Ecto neural progenitor cell (in vitro differentiated cells): ENCODE results near the gene CA6.
"Not testable (repeated sequence)": the region's sequence is repeated elsewhere in the genome, so short reads cannot be mapped to it uniquely, and the experiment has no call there.

ENCODE experiments used
- DNase-seq: peaks from one replicate; pipeline ENCODE4 v3.0.0-alpha.2; 2018; ENCODE audit warnings: low spot score

Gene CA6

DNA sequence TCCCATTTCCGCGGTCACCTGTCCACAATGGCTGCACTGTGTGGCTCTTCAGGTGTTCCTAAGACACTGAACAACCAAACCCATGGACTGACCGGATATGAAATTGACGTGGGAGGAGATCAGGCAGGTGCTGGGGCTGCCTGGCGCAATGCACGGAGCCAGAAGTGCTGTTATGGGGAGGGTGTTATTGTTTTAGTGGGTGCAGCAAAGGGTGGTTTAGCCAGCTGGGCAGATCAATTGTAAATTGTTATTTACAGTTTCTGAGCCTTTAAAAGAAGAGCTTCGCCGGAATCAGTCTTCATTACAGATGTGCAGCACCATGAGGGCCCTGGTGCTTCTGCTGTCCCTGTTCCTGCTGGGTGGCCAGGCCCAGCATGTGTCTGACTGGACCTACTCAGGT is at the start of gene CA6:
CA6 (plus strand) TSS at position 301 of the 400 bp plus-strand sequence; CDS start at position 320, 19 bp downstream.
- DNase-seq = no peak

- not testable (repeated sequence) for DNase-seq
Measured at GRCh38 chr1:8896775-8897174, 48.9 kb upstream of the CA6 start.

- DNase-seq = not testable (repeated sequence)
Measured at GRCh38 chr1:8897505-8897904, 48.2 kb upstream of the CA6 start.

DNA sequence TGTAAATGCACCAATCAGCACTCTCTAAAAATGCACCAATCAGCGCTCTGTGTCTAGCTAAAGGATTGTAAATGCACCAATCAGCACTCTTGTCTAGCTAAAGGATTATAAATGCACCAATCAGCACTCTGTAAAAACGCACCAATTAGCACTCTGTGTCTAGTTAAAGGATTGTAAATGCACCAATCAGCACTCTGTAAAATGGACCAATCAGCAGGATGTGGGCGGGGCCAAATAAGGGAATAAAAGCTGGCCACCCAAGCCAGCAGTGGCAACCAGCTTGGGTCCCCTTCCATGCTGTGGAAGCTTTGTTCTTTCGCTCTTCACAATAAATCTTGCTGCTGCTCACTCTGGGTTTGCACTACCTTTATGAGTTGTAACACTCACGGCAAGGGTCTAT is 47.2 kb upstream of the CA6 start:
- DNase-seq = not testable (repeated sequence)

- no peak for DNase-seq
Measured at GRCh38 chr1:8899046-8899445, 46.6 kb upstream of the CA6 start.

DNA sequence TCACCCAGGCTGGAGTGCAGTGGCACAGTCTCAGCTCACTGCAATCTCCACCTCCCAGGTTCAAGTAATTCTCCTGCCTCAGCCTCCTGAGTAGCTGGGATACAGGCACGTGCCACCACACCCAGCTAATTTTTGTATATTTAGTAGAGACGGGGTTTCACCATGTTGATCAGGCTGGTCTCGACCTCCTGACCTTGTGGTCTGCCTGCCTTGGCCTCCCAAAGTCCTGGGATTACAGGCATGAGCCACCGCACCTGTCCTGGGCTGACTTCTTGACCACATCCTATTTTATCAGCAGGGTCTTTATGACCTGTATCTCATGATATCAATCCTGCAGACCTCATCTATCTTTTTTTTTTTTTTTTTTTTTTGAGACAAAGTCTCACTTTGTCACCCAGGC is 45.0 kb upstream of the CA6 start:
- not testable (repeated sequence) for DNase-seq

GRCh38 chr1:8902765-8903164 is 42.9 kb upstream of the CA6 start:
- no peak for DNase-seq

DNA sequence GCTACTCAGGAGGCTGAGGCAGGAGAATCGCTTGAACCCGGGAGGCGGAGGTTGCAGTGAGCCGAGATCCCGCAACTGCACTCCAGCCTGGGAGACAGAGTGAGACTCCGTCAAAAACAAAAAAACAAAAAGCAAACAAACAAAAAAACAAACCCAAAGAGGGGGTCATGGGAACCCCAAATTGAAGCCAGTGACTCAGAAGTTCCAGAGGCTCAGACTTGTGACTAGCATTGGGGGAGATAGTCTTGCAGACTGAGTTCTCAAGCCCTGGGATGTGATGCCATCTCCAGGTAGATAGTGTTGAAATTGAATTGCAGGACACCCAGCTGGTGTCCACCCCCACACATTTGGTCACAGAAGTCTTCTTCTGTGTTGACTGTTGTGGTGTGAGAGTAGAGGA is 42.3 kb upstream of the CA6 start:
- no peak for DNase-seq

- no peak for DNase-seq
Measured at GRCh38 chr1:8903908-8904650, 41.6 kb upstream of the CA6 start.

DNA sequence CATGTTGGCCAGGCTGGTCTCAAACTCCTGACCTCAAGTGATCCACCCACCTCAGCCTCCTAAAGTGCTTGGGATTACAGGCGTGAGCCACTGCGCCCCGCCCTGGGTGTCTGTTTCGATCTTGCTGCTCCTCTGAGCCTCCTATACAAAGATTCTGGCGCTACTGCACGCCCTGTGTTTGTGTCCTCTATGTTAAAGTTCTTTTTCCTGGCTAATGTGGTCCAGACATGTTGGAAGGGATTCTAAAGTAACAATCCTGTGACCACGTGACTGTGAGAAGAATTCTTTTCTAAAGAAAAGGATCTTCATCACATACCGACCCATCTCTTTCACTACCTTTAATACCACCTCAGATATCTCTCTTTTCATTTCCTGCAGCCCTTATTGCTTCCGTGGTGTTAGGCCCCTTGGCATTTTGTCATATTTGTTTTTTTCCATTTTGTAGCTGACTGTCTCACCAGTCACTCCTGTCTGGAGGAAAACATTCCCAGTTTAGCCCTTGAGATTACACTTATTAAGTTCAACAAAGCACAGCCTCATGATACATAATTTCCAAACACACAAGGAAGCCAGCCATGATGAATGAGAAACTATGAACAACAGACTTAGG is 40.0 kb upstream of the CA6 start:
- DNase-seq = no peak

DNA sequence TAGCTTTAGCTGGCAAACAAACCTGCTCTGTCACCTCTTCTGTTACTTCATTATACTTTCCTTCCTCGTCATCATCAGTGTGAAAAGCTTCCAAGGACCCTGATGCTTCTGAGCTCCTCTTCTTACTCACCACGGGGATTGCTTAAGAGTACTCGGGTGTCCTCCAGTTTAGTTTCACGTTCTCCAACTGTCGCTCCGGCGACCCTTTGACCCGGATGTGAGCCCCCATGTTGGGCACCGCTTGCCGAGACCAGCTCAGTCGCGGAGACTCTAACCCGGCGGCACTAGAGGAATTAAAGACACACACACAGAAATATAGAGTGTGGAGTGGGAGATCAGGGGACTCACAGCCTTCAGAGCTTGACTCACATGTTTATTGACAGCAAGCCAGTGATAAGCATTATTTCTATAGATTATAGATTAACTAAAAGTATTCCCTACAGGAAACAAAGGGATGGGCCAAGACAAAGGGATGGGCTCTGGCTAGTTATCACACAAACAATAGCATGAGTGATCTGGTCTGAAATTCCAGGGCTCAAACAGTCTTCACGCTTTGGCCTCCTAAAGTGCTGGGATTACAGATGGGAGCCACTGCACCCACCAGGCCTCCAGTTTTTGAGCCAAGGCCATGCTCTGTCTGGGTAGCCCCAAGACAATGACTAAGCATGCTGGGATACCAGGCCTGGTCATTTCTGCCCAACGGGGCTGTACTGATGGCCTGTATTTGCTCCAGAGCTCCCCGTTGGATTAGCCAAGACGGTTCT is 37.1 kb upstream of the CA6 start:
- DNase-seq = no peak

DNA sequence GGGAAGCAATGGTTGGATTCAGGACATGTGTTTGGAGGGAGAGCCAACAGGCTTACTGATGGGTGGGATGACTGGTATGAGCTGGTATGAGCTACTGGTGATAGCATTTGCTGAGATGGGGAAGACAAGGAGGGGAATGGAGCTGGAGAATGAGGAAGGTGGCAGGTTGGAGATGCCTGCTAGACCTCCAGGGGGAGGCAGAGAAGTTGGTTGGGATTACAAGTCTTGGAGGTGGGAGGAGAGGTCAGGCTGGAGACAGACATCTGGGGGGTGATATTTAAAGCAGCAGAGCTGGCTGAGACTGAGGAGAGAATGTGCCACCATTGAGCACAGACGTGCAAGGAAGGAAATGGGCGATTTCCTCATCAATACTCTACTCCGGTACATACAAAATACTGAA is 35.3 kb upstream of the CA6 start:
- no peak for DNase-seq

DNA sequence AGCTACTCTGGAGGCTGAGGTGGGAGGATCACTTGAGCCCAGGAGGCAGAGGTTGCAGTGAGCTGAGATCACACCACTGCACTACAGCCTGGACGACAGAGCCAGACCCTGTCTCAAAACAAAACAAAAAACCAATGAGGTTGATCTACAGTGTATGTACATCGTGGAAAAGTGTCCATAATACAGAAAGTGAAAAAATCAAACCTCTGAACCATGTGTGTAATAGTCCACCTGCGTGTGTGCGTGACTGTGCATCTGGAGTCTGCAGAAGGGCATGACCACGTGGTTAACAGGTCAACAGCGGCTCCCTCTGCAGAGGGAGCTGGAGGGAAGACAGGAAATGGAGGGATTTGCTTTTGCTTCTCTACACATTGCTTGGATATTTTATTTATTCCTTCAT is 34.8 kb upstream of the CA6 start:
- no peak for DNase-seq

DNA sequence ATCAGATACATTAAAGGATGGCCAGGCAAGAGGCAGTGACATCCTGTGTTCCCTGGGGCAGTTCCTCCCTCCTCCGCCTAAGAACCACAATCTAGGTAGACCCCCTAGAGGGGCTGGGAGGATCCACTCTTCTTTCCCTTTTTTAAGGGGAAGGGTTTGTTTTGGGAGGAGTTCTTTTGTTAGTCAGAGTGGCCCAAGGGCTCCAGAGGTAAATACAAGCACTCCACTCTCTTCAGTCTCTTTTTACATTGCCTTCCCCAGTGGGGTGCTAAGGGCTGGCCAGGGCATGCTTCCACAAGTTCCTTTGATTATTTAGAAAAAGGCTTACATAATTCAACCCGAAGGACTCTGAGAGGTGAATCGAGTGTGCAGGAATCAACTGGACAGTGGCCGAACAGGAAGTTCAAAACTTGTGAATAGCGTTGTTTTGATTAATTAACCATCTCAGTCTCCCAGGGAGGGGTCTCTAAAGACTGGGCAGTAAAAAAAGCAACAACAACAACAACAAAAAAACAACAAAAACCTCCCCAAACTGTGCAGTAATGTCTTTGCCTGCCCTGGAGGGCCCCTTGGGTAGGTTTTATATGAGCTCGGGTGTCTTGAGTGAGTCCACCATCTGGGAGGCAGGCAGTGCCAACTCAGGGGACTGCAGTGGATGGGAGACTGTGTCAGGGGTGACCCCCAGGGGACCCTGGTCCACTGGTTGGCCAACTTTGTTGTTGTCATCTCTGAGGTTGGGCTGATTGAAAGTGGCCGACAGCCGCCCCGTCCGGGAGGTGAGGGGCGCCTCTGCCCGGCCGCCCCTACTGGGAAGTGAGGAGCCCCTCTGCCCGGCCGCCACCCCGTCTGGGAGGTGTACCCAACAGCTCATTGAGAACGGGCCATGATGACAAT is 34.0 kb upstream of the CA6 start:
- DNase-seq = no peak

DNA sequence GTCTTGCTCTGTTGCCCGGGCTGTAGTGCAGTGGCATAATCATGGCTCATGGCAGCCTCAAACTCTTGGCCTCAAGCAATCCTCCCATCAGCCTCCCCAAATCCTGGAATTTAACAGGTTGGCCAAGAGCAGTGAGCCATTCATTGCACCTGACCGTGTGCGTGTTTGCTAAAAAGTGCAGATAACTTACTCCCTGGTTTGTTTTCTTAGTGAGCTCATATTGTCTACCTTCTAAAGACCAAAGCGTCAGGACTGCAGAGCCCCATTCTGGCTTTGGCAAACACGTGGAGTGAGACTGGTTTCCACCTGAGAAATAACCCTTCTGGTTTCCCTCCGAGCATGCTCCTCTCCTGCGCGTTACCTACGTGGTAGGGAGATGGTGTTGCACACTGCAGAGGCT is 32.2 kb upstream of the CA6 start:
- DNase-seq = no peak

GRCh38 chr1:8914466-8914865 is 31.2 kb upstream of the CA6 start:
- no peak for DNase-seq

GRCh38 chr1:8915446-8915845 is 30.2 kb upstream of the CA6 start:
- no peak for DNase-seq

GRCh38 chr1:8917536-8917935 is 28.1 kb upstream of the CA6 start:
- DNase-seq = not testable (repeated sequence)

DNA sequence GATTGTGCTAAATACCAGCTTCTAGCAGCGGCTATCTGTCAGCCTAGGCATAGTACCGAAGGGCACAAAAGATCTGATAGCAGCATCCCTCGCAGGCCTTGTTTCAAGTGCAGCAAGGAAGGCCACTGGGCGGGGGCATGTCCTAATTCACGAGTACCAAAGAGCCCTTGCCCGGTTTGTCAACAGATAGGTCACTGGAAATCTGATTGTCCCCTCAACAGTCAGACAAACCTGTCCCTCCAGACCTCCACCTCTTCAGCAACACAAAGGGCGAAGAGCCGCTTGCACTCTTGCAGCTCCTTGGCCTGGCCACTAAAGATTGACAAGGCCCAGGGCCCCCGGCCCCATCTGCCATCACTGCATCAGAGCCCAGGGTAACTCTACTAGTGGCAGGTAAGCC is 22.7 kb upstream of the CA6 start:
- DNase-seq = no peak

DNA sequence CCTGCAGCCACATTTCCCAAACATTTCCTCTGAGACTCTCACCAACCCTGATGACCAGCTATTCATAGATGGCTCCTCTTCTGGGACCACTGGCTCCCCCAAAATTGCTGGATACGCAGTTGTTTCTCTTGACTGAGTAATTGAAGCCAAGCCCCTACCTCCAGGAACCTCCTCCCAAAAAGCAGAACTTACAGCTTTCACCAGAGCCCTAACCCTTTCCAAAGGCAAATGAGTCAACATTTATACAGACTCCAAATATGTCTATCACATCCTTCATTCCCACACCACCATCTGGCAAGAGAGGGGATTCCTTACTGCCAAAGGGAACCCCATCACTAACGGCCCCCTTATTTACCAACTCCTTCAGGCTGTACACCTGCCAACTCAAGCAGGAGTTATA is 20.3 kb upstream of the CA6 start:
- no peak for DNase-seq

- no peak for DNase-seq
Measured at GRCh38 chr1:8925960-8926359, 19.7 kb upstream of the CA6 start.
